GM18505 (cell line): ENCODE data around the gene C5AR2.

Experiments used
- ATAC-seq: cut with Tn5 transposase; IDR thresholded peaks from one replicate; pipeline ENCODE4 v1.9.1; 2021; ENCODE audit not compliant: unreplicated experiment
- POLR2A ChIP-seq: IDR thresholded peaks from 4 replicates; pipeline ENCODE4 v1.6.1; 2011; ENCODE audit warnings: borderline replicate concordance; ENCODE audit not compliant: insufficient read depth, insufficient read length; ENCODE audit errors: extremely low read depth

C5AR2 gene

GRCh38 chr19:47390533-47391488, 58.8 kb downstream of the C5AR2 start:
- ATAC-seq, result no peak
- TF ChIP-seq POLR2A, result no peak

DNA sequence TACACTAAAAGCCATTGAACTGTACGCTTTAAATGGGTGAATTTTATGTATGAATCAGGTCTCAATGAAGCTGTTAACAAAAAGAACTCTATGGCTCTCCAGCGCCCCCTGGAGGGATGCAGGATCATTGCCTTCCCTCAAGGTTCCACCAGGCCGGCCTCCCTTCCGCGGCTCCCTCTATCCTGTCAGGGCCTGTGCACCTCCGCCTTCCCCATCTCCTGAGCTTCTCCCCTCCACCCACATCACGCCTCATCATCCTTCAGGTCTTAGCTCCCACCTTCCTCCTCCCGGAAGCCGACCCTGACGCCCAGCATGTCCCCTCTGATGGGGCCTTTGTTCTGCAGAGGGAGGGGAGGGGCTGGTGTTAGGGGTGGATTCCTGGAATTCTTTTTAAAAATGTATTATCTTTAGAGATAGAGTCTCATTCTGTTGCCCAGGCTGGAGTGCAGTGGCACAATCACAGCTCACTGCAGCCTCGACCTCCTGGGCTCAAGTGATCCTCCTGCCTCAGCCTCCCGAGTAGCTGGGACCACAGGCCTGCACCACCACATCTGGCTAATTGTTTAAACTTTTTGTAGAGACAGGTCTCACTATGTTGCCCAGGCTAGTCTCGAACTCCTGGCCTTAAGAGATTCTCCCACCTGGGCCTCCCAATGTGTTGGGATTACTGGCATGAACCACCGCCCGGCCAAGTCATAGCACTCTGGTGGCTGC, 59.7 kb downstream of the C5AR2 start:
- no peak for ATAC-seq
- no peak for TF ChIP-seq POLR2A
